ENCODE results near the gene TMEM80. TPM values are rescaled to one million over a fixed set of nuclear protein-coding genes. Genes with fewer than 3 reads are reported as not detected.

Gene TMEM80
- total RNA-seq, 4 donors from 2014 or later, result 10.7 to 58.9 (median 44.5) TPM

DNA sequence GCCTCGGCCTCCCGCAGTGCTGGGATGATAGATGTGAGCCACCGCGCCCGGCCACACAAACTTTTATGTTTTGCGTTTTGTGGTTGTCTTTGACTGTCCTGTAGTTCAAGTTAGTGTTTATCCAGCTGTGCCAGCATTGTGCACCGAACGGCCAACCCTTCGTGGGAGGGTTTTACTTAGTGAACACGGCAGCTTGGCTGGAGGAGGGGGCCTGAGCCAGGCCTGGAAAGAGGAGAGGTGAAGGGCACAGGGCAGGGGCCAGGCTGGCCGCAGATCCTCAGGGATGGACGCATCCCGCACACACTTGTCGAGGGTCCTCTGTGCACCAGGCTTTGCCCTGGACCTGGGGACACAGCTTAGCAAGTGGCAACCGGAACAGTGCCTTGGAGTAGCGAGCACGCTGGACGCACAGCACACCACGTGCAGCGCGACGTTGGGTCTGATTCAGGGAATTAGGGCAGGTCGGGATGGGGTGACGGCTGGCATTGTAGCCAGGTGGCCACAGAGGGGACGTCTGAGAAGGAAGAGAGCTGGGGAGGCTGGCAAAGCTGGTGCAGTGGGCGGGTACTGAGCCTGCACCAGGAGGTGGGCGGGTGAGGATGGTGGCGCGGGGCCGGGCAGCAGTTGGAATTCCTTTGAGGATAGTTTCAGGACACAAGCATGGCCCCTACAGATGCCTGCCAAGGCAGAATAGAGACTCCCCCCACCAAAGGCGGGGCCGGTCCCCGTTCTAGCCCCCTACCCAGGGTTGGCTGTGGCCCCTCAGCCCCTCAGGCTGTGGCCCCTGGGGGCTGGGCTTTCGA is 23.8 kb downstream of the TMEM80 start:
- Histone ChIP-seq H3K9me3 (no peaks in the 10 kb centered on the region), H3K27me3 (peaks cover 0 to 5% of the 10 kb centered on the region in 2 donors), H3K4me3 (no peak overlapping the region), H3K27ac (no peak overlapping the region), H3K36me3 (peaks cover 0 to 24% (median 0%) of the 10 kb centered on the region in 3 donors), H3K4me1 (peaks cover 0 to 48% (median 20%) of the 10 kb centered on the region in 4 donors)
- DNase-seq, result no peak
- TF ChIP-seq, protein P1, sequence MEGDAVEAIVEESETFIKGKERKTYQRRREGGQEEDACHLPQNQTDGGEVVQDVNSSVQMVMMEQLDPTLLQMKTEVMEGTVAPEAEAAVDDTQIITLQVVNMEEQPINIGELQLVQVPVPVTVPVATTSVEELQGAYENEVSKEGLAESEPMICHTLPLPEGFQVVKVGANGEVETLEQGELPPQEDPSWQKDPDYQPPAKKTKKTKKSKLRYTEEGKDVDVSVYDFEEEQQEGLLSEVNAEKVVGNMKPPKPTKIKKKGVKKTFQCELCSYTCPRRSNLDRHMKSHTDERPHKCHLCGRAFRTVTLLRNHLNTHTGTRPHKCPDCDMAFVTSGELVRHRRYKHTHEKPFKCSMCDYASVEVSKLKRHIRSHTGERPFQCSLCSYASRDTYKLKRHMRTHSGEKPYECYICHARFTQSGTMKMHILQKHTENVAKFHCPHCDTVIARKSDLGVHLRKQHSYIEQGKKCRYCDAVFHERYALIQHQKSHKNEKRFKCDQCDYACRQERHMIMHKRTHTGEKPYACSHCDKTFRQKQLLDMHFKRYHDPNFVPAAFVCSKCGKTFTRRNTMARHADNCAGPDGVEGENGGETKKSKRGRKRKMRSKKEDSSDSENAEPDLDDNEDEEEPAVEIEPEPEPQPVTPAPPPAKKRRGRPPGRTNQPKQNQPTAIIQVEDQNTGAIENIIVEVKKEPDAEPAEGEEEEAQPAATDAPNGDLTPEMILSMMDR (IDR thresholded peaks at IDR 0.05), result no peak
- no peak for TF ChIP-seq POLR2A (IDR thresholded peaks at IDR 0.05)

DNA sequence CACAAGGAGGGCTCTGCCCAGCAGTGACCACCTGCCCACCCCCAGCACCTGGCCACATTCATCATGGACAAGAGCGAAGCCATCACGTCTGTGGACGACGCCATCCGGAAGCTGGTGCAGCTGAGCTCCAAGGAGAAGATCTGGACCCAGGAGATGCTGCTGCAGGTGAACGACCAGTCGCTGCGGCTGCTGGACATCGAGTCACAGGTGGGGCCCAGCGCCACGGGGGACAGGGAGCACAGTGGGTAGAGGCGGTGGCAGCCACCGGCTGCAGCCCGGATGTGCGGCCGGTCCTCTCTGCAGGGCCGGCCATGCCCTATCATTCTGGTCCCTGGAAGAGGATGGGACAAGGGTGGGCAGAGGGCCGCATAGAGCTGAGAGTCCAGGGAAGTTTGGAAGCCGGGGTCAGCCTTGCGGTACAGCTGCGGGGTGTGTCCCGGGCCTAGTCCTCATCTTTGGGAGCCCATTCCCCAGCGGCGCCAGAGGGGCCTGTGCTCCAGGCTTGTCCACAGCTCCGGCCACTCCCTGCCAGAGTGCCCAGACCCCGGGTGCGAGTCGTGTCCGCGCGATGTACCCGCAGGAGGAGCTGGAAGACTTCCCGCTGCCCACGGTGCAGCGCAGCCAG is 24.5 kb downstream of the TMEM80 start:
- peaks cover 0 to 5% of the 10 kb centered on the region in 2 donors for H3K27me3 ChIP-seq

DNA sequence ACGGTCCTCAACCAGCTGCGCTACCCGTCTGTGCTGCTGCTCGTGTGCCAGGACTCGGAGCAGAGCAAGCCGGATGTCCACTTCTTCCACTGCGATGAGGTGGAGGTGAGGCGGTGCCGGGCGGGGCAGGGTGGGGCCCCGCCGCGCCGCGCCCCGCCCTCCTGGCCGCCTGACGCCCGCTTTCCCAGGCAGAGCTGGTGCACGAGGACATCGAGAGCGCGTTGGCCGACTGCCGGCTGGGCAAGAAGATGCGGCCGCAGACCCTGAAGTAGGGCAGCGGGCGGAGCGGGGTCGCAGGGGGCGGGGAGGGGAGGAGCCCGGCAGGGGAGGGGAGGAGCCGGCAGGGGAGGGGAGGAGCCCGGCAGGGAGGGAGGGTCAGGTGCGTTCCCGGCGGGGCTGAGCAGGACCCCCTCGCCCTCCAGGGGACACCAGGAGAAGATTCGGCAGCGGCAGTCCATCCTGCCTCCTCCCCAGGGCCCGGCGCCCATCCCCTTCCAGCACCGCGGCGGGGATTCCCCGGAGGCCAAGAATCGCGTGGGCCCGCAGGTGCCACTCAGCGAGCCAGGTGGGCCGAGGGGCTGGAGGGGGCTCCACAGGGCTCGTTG is 25.1 kb downstream of the TMEM80 start:
- peak in 2 of 3 donors; percentile 59 to 77 for DNase-seq
- peaks cover 0 to 5% of the 10 kb centered on the region in 2 donors for H3K27me3 ChIP-seq
- TF ChIP-seq, protein P1 (IDR thresholded peaks at IDR 0.05), result no peak
- no peak for TF ChIP-seq POLR2A (IDR thresholded peaks at IDR 0.05)
- peak overlapping the region in 2 of 4 donors; percentile 2 to 65 for H3K27ac ChIP-seq
- H3K4me3 ChIP-seq, result peak overlapping the region; percentile 13 to 34 (median 32)
- H3K4me1 ChIP-seq, result peaks cover 3 to 61% (median 25%) of the 10 kb centered on the region in 4 donors
- no peaks in the 10 kb centered on the region for H3K9me3 ChIP-seq
- H3K36me3 ChIP-seq, result peaks cover 0 to 31% (median 0%) of the 10 kb centered on the region in 3 donors

More for the DNA sequence above, 24.5 kb downstream of the TMEM80 start:
- no peaks in the 10 kb centered on the region for H3K9me3 ChIP-seq
- peaks cover 0 to 55% (median 20%) of the 10 kb centered on the region in 4 donors for H3K4me1 ChIP-seq
- TF ChIP-seq POLR2A (IDR thresholded peaks at IDR 0.05), result no peak
- TF ChIP-seq, protein P1 (IDR thresholded peaks at IDR 0.05), result no peak
- DNase-seq, result no peak
- no peak overlapping the region for H3K27ac ChIP-seq
- H3K4me3 ChIP-seq, result peak overlapping the region in 3 of 4 donors; percentile 32 to 34 (median 33)
- peaks cover 0 to 31% (median 0%) of the 10 kb centered on the region in 3 donors for H3K36me3 ChIP-seq

DNA sequence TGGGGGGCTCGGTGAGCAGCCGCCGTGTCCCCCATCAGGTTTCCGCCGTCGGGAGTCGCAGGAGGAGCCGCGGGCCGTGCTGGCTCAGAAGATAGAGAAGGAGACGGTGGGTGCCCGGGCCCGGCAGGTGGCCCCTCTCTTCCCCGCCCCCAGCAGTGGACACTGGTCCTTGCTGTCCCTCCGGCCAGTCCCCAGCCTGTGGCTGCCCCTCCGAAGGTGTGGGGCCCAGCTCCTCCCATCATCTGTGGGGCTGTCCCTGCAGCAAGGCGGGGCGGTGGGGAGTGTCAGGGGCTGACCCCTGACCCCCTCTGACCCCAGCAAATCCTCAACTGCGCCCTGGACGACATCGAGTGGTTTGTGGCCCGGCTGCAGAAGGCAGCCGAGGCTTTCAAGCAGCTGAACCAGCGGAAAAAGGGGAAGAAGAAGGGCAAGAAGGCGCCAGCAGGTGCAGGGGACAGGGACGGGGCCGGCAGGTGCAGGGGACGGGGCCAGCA is 25.7 kb downstream of the TMEM80 start:
- TF ChIP-seq, protein P1 (IDR thresholded peaks at IDR 0.05), result no peak
- no peak for TF ChIP-seq POLR2A (IDR thresholded peaks at IDR 0.05)
- peak overlapping the region; percentile 2 to 65 (median 22) for H3K27ac ChIP-seq
- H3K27me3 ChIP-seq, result peaks cover 0 to 5% of the 10 kb centered on the region in 2 donors
- H3K36me3 ChIP-seq, result peaks cover 0 to 31% (median 0%) of the 10 kb centered on the region in 3 donors
- peaks cover 3 to 67% (median 26%) of the 10 kb centered on the region in 4 donors for H3K4me1 ChIP-seq
- H3K4me3 ChIP-seq, result peak overlapping the region; percentile 13 to 34 (median 32)
- H3K9me3 ChIP-seq, result no peaks in the 10 kb centered on the region
- DNase-seq, result peak in 1 of 3 donors; percentile 41

DNA sequence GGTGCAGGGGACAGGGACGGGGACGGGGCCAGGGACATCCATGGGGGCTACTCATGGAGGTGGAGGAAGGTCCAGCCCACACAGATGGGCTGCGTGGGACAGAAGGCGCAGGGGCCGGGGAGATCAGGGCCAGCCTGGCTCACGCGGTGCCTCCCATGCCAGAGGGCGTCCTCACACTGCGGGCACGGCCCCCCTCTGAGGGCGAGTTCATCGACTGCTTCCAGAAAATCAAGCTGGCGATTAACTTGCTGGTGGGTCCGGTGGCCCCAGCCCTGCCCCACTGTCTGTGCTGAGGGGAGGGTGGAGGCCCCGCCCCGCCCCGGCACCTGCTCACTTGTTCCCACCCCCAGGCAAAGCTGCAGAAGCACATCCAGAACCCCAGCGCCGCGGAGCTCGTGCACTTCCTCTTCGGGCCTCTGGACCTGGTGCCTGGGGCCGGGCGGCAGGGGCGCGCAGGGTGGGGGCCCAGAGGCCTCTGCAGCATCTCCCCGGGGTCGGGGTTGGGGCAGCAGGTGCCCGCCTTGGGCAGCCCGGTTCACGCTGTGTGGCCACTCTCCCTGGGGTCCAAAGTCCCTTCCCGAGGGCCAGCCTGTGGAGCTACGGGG is 26.2 kb downstream of the TMEM80 start:
- peak; percentile 72 to 90 (median 85) for DNase-seq
- TF ChIP-seq, protein P1 (IDR thresholded peaks at IDR 0.05), result no peak
- no peak for TF ChIP-seq POLR2A (IDR thresholded peaks at IDR 0.05)

More for the DNA sequence above, 26.2 kb downstream of the TMEM80 start:
- peaks cover 0 to 5% of the 10 kb centered on the region in 2 donors for H3K27me3 ChIP-seq
- H3K4me1 ChIP-seq, result peaks cover 3 to 72% (median 29%) of the 10 kb centered on the region in 4 donors
- peak overlapping the region; percentile 4 to 34 (median 19) for H3K4me3 ChIP-seq
- peaks cover 0 to 31% (median 0%) of the 10 kb centered on the region in 3 donors for H3K36me3 ChIP-seq
- no peaks in the 10 kb centered on the region for H3K9me3 ChIP-seq
- H3K27ac ChIP-seq, result peak overlapping the region in 3 of 4 donors; percentile 22 to 65 (median 23)

Measured in Peyer's patch (tissue), 4 donors.